Body of pancreas (tissue), 4 donors: Measurements from ENCODE around the gene ASPG.

ENCODE experiments used
- CTCF ChIP-seq, 7 experiments: fragments of 450-650 bp in 4 of 7; fragments of 200-600 bp in 3 of 7; sonication (generic) in 3 of 7; IDR thresholded peaks; one replicate each; pipeline ENCODE4 v1.5.1; 2016 to 2019; ENCODE audit warnings: antibody characterized with exemption in 7 of 7
- POLR2A ChIP-seq, 3 donors: fragments of 450-650 bp; IDR thresholded peaks; one replicate each; pipeline ENCODE4 v1.6.1; 2016; ENCODE audit warnings: antibody characterized with exemption in 3 of 3, mild to moderate bottlenecking in 2 of 3

- TF ChIP-seq CTCF (IDR thresholded peaks at IDR 0.05) (no peak), POLR2A (IDR thresholded peaks at IDR 0.05) (no peak)
Observed at GRCh38 chr14:104081951-104082464, 3.5 kb upstream of the ASPG start.
